Measurements from ENCODE around the gene ZNF488.

ZNF488 gene

DNA sequence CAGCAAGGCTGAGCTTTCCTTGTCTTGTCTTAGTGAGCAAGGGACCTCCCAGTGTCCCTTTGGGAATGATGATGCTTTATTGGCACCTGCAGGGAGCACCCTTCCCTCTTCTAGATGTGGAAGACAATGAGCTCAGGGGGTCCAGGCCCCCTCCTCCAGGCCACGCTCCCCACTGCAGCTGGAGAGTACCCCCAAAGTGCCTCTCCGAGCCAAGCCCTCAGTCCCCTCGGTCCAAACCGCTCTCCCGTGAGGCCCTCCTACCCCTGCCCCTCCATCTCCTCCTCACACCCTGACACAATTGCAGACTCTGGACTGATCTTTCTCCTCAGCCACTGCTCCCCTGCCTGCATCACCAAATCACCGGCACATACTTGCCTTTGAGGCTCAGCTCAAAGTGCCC, 19.2 kb downstream of the ZNF488 start:
- DNase-seq: no peak

- DNase-seq: no peak
These were observed 19.7 kb downstream of the ZNF488 start for GRCh38 chr10:47364366-47364765.

DNA sequence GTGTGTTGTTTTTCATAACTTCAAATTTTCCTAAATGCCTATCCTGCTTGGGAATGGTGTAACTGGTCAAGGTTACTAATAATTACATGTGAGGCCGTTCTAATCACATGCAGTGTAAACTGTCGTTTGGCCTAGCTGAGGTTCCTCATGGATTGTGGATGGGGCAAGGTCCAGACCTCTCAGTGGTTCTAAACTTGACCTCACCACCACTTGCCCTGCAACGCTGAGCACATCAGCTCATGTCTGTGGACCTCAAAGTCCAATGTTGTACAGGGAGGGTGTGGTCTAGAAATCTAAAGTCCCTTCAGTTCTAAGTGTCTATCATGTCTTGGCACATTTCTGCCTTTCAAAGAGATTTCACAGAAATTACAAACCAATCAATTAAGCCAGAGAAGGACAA, 20.3 kb downstream of the ZNF488 start:
- DNase-seq: no peak

- DNase-seq: no peak
These were observed 21.9 kb downstream of the ZNF488 start for GRCh38 chr10:47362199-47362598.

DNA sequence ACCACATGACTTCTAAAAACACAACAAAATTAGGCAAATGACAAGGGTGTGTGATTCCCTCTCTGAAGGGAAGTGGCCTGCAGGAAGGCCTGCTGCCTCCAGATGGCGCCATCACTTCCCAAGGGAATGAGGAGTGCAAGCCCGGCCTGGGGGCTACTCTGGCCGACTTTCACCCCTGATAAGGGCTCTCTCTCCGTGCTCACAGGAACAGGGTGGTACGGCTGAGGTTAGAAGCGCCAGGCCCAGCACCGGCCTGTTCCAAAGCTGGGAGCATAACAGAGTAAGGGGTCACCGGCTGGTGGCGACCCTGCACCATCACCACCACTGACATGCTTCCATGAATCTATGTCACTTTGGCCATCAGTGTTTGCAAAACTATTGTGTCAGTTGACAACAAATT, 22.8 kb downstream of the ZNF488 start:
- no peak for DNase-seq

DNA sequence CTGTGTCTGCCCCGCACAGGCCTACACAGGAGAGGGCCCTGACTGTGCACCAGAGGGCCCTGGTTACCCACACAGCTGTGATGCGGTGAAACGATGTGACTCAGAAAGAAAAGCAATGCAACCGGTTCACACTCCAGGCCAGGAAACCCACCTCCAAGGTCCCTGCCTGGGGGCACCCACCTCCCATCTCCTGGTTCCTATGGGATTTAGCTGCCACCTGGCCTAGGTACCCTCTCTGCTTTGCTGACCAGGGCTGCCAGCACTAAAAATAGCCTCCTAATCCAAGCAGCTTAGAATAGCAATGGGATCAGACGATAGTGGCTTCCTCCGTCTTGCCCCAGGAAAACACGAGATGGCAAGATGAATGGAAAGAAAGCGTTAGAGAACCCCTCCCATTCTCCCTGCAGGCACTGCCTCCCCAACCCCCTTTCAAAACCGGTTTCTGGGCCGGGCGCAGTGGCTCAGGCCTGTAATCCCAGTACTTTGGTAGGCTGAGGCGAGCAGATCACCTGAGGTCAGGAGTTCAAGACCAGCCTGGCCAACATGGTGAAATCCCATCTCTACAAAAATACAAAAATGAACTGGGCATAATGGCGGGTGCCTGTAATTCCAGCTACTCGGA, 23.6 kb downstream of the ZNF488 start:
- DNase-seq: no peak

GRCh38 chr10:47359626-47360418, 24.3 kb downstream of the ZNF488 start:
- no peak for DNase-seq

GRCh38 chr10:47359101-47359500, 25.0 kb downstream of the ZNF488 start:
- no peak for DNase-seq

DNA sequence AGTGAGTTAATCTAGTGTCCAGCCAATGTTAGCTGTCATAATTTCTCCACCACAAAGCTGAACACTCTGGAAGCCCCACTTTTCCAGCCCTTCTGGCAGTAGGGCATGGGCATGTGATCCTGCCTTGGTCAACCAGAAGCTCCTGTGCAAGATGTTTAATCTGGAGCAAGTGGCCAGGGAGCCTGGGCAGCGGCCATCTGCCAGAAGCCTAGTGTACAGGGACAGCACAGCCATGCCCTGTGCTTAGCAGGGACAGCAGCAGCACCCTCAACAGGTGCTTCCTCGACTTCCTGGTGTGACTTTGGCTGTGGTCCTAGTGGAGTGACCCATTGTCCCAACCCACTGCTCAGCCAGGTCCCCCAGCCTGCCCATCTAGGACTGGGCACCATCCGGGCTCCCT, 25.6 kb downstream of the ZNF488 start:
- no peak for DNase-seq

- DNase-seq: no peak
These were observed 26.2 kb downstream of the ZNF488 start for GRCh38 chr10:47357911-47358310.

DNA sequence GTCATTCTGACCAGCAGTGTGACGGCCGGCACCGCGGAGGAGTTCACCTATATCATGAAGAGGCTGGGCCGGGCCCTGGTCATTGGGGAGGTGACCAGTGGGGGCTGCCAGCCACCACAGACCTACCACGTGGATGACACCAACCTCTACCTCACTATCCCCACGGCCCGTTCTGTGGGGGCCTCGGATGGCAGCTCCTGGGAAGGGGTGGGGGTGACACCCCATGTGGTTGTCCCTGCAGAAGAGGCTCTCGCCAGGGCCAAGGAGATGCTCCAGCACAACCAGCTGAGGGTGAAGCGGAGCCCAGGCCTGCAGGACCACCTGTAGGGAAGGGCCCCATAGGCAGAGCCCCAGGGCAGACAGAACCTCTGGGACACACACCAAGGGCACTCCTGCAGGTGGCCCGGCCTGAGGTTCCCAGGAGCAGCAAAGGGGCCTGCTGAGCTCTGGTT, 26.9 kb downstream of the ZNF488 start:
- DNase-seq: no peak

DNA sequence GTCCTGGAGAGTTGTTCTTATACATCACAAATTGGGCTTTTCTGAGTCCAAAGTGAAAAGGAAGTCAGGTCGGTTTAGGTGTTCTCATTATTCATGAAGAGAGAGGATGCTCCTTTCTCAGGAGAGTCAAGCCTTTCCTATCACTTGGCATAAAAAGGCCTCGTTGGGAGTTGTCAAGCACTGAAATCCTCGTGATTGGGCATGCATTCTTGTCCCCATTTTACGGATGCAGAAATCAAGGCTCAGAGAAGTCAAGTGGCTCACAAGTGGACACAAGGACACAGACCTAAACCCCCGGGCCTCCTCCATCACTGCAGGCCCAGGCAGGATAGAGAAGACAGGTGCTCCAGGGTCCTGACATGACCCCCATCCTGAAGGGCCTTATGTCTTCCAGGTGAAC, 27.4 kb downstream of the ZNF488 start:
- DNase-seq: no peak

GRCh38 chr10:47354900-47355299, 29.2 kb downstream of the ZNF488 start:
- DNase-seq: no peak

DNA sequence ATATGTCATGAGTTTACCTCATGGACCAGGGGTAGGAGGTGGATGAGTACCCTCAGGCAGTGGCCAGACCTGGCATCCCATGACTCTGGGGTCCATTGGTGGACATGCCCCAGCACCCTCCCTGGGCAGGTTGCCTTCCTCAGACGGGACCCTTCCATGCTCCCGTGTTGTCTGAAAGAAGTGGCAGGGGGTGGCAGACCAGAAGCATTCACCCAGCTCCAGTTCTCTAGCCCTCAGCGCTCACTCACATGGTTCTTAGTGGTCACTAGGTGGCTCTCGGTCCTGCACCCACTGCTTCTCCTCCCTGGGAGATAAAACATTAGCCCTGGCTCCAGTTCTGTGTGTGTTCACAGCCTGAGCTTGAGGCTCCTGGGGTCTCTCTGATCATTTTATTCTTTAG, 29.9 kb downstream of the ZNF488 start:
- no peak for DNase-seq

- DNase-seq: no peak
These were observed 30.7 kb downstream of the ZNF488 start for GRCh38 chr10:47353351-47353750.

GRCh38 chr10:47351899-47352815, 31.9 kb downstream of the ZNF488 start:
- DNase-seq: no peak

DNA sequence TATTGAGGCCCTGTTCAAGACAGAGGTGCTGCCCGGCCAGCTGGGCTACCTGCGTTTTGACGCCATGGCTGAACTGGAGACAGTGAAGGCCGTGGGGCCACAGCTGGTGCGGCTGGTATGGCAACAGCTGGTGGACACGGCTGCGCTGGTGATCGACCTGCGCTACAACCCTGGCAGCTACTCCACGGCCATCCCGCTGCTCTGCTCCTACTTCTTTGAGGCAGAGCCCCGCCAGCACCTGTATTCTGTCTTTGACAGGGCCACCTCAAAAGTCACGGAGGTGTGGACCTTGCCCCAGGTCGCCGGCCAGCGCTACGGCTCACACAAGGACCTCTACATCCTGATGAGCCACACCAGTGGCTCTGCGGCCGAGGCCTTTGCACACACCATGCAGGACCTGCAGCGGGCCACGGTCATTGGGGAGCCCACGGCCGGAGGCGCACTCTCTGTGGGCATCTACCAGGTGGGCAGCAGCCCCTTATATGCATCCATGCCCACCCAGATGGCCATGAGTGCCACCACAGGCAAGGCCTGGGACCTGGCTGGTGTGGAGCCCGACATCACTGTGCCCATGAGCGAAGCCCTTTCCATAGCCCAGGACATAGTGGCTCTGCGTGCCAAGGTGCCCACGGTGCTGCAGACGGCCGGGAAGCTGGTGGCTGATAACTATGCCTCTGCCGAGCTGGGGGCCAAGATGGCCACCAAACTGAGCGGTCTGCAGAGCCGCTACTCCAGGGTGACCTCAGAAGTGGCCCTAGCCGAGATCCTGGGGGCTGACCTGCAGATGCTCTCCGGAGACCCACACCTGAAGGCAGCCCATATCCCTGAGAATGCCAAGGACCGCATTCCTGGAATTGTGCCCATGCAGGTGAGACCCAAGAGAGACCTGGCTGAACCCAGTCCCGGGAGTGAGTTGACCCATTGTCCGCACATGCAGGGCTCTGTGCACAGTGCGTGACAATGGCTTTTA, 33.1 kb downstream of the ZNF488 start:
- no peak for DNase-seq

DNA sequence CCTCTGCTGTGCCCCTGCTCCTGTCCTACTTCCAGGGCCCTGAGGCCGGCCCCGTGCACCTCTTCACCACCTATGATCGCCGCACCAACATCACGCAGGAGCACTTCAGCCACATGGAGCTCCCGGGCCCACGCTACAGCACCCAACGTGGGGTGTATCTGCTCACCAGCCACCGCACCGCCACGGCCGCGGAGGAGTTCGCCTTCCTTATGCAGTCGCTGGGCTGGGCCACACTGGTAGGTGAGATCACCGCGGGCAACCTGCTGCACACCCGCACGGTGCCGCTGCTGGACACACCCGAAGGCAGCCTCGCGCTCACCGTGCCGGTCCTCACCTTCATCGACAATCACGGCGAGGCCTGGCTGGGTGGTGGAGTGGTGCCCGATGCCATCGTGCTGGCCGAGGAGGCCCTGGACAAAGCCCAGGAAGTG, 34.1 kb downstream of the ZNF488 start:
- DNase-seq: no peak

- no peak for DNase-seq
These were observed 34.6 kb downstream of the ZNF488 start for GRCh38 chr10:47349516-47349915.

DNA sequence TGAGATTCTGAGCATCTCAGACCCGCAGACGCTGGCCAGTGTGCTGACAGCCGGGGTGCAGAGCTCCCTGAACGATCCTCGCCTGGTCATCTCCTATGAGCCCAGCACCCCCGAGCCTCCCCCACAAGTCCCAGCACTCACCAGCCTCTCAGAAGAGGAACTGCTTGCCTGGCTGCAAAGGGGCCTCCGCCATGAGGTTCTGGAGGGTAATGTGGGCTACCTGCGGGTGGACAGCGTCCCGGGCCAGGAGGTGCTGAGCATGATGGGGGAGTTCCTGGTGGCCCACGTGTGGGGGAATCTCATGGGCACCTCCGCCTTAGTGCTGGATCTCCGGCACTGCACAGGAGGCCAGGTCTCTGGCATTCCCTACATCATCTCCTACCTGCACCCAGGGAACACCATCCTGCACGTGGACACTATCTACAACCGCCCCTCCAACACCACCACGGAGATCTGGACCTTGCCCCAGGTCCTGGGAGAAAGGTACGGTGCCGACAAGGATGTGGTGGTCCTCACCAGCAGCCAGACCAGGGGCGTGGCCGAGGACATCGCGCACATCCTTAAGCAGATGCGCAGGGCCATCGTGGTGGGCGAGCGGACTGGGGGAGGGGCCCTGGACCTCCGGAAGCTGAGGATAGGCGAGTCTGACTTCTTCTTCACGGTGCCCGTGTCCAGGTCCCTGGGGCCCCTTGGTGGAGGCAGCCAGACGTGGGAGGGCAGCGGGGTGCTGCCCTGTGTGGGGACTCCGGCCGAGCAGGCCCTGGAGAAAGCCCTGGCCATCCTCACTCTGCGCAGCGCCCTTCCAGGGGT, 35.2 kb downstream of the ZNF488 start:
- no peak for DNase-seq

GRCh38 chr10:47348138-47348651, 35.9 kb downstream of the ZNF488 start, which contains the start of gene RBP3:
RBP3 (plus strand) TSS chr10:47348363; CDS start chr10:47348485, 122 bp downstream.
- no peak for DNase-seq

All from activated CD4-positive, alpha-beta T cell treated with anti-CD3 and anti-CD28 coated beads for 4 hours (primary cell).